Measurements from ENCODE around the gene PTMS.
A peak's percentile ranks its signal among the peaks of the same experiment; 100 is the strongest.

PTMS gene

DNA sequence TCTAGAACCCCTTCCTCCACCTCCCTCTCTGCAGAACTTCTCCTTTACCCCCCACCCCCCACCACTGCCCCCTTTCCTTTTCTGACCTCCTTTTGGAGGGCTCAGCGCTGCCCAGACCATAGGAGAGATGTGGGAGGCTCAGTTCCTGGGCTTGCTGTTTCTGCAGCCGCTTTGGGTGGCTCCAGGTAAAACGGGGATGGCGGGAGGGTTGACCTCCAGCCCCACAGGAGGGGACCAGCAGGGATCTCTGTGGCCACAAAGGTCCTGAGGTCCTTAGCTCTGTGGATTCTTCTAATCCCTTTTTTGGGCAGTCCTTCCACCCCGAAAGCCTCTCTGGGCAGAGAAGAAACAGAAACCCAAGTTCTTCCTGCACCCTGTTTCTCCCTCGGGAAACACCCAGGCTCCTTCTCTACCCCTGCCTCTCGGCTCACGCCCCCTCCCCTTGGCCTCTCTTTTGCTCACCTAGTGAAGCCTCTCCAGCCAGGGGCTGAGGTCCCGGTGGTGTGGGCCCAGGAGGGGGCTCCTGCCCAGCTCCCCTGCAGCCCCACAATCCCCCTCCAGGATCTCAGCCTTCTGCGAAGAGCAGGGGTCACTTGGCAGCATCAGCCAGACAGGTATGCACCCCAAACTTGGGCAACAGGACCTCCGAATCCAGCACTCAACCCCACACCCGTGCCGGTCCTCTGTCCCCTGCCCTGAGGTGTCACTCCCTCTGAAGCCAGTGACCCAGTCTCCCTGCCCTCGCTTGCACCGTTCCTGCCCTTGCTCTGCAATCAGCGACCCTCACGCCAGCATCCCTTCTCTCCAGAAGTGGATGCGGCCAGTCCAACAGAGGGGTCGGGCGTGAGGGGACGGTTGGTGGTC, 6.8 kb downstream of the PTMS start:
- no peak for DNase-seq

DNA sequence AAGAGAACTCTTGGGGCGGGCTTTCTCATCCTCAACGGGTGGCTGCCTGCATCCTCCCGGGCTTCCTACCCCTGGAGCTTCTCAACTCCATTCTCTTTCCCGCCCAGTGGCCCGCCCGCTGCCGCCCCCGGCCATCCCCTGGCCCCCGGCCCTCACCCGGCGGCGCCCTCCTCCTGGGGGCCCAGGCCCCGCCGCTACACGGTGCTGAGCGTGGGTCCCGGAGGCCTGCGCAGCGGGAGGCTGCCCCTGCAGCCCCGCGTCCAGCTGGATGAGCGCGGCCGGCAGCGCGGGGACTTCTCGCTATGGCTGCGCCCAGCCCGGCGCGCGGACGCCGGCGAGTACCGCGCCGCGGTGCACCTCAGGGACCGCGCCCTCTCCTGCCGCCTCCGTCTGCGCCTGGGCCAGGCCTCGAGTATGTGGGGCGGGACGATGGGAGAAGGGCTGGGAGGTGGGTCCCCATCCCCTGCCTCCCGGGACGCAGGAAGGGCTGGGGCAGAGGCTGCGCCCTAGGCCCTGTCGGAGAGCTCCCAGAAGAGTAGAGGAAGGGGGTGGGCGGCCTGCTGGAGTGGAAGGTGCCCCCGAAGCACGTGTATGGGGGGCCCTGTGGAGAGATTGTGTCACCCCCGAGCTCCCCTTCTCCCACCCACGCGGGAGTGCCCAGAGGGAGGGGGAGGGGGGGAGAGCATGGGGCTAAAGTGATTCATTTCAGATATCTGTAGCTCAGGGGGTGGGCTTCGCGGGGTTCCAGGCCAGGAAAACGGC, 7.6 kb downstream of the PTMS start:
- DNase-seq, result peak; percentile 60

DNA sequence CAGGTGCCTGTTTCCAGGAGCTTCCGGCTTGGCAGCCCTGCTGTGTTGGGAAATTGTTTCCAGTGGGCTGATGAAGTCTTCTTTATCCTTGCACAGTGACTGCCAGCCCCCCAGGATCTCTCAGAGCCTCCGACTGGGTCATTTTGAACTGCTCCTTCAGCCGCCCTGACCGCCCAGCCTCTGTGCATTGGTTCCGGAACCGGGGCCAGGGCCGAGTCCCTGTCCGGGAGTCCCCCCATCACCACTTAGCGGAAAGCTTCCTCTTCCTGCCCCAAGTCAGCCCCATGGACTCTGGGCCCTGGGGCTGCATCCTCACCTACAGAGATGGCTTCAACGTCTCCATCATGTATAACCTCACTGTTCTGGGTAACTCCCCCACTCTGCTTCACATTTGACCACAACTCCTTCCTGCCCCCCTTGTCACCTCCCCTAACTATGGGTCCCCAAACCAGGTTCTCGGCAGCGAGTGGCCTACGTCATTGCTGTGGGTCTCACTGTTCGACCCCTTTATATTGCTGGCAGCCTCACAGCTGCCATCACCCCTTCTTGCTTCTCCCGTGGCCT, 8.4 kb downstream of the PTMS start:
- DNase-seq, result no peak

DNA sequence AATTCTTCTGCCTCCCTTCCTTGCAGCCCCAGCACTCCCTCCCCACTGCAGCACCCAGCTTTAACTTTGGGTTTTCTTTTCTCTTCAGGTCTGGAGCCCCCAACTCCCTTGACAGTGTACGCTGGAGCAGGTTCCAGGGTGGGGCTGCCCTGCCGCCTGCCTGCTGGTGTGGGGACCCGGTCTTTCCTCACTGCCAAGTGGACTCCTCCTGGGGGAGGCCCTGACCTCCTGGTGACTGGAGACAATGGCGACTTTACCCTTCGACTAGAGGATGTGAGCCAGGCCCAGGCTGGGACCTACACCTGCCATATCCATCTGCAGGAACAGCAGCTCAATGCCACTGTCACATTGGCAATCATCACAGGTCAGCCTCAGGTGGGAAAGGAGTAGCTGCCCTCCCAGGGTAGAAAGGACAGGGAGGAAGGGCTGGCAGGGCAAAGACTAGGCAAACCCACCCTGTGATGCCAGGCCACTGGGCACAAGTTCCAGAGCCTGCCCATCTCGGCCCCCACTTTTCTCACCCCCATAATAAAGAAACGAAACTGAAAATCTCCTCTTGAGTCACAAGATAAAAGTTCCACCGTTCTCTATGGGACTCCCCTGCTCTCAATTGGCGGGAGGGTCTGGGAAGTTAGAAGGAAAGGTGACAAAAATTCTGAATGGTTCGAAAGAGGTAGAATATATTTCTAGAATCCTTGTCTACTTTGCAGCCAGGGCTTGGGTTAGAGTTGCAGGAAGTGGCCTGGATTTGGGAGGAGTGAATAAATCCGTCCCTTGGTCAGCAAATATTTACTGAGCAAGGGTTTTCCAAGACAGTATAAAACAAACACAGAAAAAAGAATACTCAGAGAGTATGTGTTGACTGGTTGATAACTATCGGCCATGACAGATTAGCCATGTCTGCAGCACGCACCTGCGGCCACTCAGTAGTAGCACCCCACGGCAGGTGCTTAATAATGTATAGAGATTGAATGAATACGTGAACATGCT, 9.3 kb downstream of the PTMS start:
- DNase-seq, result peak; percentile 59

DNA sequence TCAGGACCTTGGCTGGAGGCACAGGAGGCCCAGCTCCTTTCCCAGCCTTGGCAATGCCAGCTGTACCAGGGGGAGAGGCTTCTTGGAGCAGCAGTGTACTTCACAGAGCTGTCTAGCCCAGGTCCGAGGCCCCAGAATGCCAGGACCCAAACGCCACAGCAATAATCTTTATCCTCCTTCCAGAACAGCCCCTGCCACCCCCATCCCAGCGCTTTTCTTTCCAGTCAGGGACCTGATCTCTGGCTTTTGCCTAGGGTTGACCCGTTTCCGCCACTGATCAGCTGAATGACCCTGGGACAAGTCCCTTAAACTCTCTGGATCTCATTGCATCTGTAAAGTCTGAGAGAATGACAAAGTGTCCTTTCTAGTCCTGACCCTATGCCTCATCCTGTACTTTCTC, 11.2 kb downstream of the PTMS start:
- DNase-seq, result no peak

DNA sequence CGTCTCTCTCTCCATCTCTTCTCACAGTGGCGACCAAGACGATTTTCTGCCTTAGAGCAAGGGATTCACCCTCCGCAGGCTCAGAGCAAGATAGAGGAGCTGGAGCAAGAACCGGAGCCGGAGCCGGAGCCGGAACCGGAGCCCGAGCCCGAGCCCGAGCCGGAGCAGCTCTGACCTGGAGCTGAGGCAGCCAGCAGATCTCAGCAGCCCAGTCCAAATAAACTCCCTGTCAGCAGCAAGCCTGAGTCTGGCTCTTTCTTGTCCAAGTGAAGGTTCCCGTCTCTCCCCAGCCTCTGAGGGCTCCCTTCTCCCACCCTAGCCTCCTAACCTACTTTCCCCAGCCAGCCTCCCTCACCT, 12.0 kb downstream of the PTMS start:
- peak; percentile 74 for DNase-seq

DNA sequence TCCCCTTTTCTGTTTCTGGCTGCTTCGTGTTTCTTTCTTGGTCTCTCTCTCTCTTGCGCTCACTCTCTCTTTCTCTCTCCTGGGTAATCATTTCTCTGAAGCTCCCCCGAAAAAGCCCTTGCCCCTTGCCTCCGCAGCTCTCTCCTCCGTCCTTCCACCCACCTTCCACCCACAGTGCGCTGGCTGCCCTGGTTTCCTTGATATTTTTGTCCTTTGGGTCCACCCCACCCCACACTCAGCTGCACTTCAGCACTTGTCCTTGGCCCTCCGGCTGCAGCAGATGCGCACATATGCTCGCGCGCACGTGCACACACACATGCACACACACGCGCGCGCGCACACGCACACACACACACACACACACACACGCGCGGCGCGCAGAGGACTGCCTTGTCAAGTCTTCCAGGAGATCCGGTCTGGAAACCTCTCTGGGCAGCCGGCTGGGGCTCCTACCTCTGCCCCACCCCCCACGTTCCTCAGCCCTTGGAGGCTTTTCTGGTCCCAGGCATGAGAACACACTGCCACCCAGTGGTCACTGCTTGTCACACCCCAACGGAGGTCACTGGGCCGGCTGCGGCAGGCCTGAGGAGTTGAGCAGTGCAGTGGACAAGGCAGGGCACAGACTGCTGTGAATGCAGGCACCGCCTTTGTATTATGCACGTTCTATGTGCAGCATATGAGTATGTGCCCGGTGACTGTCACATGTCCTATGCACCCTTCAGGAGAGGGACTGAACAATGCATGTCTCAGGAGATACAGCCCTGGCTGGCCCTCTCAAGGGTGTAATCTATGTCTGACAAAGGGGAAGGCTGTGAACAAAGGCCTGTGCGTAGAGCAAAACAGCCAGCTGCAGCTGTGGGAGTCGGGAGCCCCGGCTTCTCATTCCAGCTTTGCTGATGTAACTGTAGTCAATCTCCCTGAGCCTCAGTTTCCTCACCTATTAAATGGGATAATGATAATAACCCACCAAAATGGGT, 12.7 kb downstream of the PTMS start:
- peak; percentile 99 for DNase-seq

DNA sequence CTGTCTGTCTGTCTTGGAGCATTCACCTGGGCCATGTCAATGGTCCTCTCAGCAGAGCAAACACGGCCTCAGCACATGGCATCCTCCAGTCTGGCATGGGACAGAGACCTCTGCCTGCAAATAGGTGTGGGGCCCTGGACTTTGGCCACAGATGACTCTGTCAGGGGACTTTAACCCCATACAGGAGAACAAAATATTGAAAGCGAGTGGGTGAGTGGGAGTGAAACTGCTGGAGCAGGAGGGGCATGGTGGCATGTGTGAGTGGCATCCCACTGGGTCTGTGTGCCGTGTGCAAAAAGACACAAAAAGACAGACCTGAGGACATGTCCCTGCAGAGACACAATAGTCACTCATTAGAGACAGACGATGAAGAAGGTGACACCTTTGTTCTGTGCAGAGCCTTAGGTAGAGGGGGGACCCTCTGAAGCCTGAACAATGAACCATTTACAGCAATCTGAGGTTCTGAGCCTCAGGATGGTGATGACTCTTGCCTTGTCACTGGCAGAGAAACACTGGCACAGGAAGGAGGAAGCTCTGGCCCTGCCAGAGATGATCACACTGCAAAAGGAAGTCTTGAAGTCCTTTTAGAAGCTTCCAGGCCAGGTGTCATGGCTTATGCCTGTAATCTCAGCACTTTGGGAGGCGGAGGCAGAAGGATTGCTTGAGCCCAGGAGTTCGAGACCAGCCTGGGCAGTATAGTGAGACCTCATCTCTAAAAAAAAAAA, 13.7 kb downstream of the PTMS start:
- DNase-seq, result no peak

DNA sequence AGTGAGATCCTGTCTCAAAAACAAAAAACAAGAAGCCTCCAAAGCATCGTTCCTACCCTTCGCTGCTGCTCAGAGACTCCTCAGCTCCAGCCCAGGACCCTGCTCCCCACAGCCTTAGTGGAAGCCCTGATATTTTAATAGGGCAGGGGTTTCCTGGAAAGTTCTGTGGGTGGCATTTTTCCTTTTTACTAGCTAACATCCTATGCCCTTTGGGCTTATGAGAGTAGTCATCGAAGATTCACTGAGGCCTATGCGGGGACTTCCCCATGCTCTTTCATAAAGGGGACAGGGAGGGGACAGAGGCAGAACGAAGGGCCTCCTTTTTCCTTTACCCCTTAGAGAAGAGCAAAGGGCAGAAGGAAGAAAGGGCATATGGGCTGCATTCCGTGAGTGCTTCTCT, 14.4 kb downstream of the PTMS start:
- DNase-seq, result no peak

DNA sequence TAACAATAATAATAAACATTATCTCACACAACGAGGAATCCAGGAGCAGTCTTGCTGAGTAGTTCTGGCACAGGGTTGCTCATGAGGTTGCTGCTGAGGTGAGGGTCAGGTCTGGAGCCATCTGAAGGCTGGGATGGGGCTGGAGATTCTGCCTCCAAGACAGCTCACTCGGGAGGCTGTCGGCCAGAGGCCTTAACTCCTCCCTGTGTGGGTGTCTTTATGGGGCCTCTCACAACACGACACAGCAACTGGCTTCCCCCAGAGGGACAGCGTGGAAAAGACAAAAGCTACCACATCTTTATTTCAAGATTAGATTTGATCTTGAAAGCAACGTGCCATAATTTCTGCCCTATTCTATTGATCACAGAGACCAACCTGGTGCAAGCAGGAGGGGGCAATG, 16.0 kb downstream of the PTMS start:
- no peak for DNase-seq

DNA sequence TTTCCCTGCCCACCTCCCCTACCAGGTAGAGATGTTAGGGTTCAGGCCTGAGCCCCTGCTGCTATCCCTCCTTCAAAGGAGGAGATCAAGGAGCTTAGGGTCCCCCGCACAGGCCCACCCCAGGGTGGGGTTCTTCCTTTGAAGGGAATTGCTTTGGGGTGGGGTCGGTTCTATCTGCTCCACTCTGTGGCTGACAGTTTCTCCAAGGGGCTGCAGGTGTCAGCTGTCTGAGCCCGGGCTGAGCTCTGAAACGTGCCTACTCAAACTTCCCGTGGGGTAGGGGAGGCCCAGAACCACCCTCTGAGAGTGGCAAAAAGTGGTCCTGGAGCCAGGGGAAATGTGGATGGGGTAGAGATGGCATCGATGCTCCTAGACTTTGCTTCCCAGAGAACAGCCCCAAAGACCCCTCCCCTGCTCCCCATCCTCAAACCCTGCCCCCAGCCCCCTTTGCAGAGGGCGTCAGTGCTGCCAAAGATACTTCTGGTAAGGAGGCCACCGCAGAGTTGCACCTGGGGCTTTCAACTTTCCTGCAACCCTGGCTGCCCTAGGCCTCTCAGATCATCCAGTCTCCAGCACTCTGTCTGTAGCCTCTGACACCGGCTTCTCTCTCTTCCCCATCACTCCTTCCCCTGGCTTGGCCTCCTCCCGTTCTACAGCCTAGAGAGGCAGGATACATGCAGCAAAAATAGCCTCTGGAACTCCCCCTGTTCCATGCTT, 16.8 kb downstream of the PTMS start:
- DNase-seq, result no peak

DNA sequence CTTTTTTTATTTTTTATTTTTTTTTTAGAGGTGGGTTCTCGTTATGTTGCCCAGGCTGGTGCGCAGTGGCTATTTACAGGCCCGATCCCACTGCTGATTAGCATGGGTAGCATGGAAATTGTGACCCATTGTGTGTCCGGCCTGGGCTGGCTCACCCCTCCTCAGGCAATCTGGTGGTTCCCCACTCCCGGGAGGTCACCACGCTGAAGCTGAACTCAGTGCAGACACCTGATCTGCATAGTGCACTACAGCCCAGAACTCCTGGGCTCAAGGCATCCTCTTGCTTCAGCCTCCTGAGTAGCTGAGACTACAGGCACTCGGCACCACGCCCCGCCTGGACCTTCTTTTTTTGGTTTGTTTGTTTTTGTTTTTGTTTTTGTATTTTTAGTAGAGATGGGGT, 17.7 kb downstream of the PTMS start:
- no peak for DNase-seq

DNA sequence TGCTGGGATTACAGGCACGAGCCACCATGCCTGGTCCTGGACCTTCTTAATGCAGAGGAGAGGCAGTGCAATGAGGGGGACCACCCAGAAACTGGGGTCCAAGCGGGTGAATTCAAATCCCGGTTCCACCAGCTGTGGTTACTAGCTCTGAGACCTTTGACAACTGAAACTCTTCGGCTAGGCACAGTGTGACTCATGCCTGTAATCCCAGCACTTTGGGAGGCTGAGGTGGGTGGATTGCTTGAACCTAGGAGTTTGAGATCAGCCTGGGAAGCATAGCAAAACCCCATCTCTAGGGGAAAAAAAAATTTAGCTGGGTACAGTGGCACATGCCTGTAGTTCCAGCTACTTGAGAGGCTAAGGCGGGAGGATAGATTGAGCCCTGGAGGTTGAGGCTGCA, 18.1 kb downstream of the PTMS start:
- no peak for DNase-seq

DNA sequence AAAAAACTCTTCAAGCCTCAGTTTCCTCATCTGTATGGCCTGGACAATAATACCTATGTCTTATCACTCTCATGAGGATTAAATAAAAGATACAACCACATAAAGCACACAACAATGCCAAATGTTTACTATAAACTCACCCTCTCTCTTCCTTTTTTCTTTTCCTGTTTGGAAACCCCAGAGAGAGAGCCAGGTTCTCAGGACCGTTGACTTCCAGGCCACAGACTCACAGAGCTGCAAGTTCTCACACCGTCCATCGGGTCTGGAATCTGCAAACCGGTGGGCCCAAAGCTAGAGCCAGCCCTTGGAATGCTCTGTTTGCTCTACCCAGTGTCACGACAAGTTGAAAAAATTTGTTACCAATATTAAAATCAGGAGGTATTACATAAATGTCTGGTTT, 18.6 kb downstream of the PTMS start:
- no peak for DNase-seq

DNA sequence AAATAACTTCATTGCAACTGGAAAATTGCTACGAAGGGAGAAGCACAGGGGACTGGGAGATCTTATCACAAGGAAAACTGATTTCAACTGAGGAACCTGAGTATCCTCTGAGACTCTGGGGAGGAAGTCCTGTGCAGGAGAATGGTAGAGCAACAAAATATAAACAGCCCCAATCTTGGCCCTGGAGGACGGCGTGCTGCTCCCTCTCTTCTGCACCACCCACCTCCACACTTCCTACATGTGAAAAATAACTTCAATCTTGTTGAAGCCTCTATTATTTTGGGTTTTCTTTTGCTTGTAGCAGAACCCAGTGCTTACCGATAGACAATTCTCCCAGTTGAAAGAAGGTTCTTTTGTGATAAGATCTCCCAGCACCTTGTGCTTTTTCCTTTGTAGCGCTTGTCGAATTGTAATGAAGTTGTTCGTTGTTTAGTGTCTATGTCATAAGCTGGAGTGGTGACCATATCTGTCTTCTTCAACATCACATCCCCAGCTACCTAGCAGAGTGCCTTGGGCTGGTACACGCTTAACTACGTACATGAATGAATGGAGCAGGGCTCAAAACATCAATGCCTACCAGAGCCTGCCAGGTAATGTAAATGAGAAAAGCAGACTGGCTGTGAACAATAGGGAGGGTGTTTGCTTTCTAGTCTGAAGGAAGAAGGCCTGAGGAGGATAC, 20.4 kb downstream of the PTMS start:
- no peak for DNase-seq

DNA sequence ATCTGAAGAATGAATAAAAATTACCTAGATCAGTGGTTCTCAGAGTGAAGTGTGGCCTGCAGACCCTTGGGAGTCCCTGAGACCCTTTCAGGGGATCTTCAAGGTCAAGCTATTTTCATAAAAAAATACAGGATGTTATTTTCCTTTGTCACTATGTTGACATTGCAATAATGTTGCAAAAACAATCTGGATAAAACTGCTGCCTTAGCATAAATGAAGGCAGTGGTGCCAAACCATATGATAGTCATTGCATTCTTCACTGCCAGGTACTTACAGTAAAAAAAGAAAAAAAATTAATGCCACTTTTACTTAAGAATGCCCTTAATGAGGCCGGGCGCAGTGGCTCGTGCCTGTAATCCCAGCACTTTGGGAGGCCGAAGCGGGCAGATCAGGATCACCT, 21.1 kb downstream of the PTMS start:
- no peak for DNase-seq

DNA sequence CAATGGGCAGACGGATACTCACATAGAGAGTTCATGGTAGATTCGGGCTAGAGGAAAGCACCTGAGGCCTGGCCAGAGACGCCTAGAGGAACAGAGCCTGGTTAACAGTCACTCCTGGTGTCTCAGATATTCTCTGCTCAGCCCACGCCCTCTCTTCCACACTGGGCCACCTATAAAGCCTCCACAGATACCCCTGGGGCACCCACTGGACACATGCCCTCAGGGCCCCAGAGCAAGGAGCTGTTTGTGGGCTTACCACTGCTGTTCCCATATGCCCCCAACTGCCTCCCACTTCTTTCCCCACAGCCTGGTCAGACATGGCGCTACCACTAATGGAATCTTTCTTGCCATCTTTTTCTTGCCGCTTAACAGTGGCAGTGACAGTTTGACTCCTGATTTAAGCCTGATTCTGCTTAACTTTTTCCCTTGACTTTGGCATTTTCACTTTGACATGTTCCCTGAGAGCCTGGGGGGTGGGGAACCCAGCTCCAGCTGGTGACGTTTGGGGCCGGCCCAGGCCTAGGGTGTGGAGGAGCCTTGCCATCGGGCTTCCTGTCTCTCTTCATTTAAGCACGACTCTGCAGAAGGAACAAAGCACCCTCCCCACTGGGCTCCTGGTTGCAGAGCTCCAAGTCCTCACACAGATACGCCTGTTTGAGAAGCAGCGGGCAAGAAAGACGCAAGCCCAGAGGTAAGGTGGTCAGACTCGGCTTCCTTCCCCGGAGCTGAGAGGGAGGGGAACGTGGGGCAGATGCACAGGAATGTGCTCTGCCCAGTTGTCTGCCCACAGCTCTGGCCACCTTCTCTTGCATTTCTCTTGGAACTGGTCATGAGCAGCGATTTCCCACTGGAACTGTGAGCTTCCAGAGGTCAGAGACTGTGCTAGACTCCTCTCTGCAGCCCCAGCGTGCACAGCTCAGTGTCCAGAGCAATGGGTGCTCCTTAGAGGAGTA, 23.1 kb downstream of the PTMS start, which contains the start of gene CD4:
CD4 (plus strand) TSS at position 557 of the 953 bp plus-strand sequence. CDS start 10,611 bp downstream, outside the sequence.
- no peak for DNase-seq

DNA sequence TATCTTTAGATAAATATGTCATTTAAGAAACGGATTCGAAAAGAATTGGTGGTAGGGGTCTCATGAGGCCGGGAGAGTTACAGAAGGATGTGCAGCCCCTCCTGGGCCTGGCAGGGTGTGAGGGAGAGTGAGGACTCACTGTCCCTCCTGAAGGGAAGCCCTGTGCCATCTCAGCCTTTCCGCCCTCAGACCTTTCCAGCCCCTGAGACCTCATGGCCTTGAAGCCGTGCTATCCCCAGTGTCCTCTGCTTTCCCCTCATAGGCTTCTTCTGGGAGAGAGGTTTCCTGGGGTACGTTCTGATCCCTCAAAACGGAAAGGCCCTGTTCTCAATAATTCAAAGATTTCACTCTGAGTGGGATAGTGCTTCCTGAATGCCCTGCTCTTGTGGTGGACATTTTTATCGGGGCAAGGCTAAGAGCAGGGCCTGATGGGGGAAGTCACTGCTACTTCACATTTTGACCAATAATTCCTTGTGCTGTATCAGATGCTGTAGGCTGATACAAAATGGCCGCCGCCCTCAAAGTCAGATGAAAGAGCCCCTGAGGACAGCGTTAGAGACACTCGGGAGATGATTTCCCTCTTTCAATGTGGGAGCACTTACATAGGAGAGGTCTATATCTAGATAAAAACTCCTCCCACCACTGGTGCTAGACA, 24.5 kb downstream of the PTMS start:
- DNase-seq, result no peak

Data from DMS53 (cell line).